ENCODE results near the gene TPGS1. TPM values are rescaled to one million over a fixed set of nuclear protein-coding genes. Genes with fewer than 3 reads are reported as not detected.

The TPGS1 gene
- total RNA-seq, 1 donor from 2014 or later, result 52.7 TPM

GRCh38 chr19:522726-523125, 15.4 kb downstream of the TPGS1 start:
- no peak for TF ChIP-seq CTCF (IDR thresholded peaks at IDR 0.05; ENCODE audit: insufficient read depth, low read length, poor library complexity, severe bottlenecking)
- no peak for DNase-seq (ENCODE audit: low read depth)
- Histone ChIP-seq H3K27me3 (ENCODE audit: control insufficient read depth, insufficient read depth, low read length) (peaks cover 14% of the 10 kb centered on the region), H3K4me3 (ENCODE audit: low read depth, low read length) (no peak overlapping the region), H3K36me3 (ENCODE audit: control insufficient read depth, insufficient read depth, low read length) (no peaks in the 10 kb centered on the region)

GRCh38 chr19:524062-524674, 16.9 kb downstream of the TPGS1 start:
- no peak for DNase-seq (ENCODE audit: low read depth)
- Histone ChIP-seq H3K36me3 (ENCODE audit: control insufficient read depth, insufficient read depth, low read length) (no peaks in the 10 kb centered on the region), H3K4me3 (ENCODE audit: low read depth, low read length) (no peak overlapping the region), H3K27me3 (ENCODE audit: control insufficient read depth, insufficient read depth, low read length) (peaks cover 14% of the 10 kb centered on the region)
- no peak for TF ChIP-seq CTCF (IDR thresholded peaks at IDR 0.05; ENCODE audit: insufficient read depth, low read length, poor library complexity, severe bottlenecking)

GRCh38 chr19:525029-525428, 17.7 kb downstream of the TPGS1 start:
- H3K4me3 ChIP-seq (ENCODE audit: low read depth, low read length), result no peak overlapping the region
- TF ChIP-seq CTCF (IDR thresholded peaks at IDR 0.05; ENCODE audit: insufficient read depth, low read length, poor library complexity, severe bottlenecking), result no peak
- H3K27me3 ChIP-seq (ENCODE audit: control insufficient read depth, insufficient read depth, low read length), result peaks cover 10% of the 10 kb centered on the region
- DNase-seq (ENCODE audit: low read depth), result no peak
- no peaks in the 10 kb centered on the region for H3K36me3 ChIP-seq (ENCODE audit: control insufficient read depth, insufficient read depth, low read length)

DNA sequence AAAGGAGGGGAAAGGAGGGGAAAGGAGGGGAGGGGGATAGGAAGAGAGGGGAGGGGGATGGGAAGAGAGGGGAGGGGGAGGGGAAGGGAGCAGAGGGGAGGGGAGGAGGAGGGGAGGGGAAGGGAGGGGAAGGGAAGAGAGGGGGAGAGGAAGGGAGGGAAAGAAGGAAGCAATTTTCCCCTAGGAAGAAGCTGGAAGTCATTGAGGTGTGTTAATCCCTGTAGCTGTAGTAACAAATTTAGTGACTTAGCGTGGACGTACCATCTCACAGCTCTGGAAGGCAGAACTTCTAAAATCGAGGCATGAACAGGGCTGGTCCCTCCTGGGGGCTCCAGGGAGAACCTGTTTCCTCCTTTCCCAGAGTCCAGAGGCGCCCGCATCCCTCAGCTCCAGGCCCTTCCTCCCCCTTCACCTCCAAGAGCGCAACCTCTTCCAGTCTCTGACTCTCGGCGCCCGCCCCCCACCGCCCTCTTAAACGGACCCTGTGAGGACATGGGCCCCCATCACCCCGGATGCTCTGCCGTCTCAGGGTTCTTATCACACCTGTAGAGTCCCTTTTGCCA, 18.6 kb downstream of the TPGS1 start:
- Histone ChIP-seq H3K4me3 (ENCODE audit: low read depth, low read length) (no peak overlapping the region), H3K27me3 (ENCODE audit: control insufficient read depth, insufficient read depth, low read length) (peaks cover 10% of the 10 kb centered on the region), H3K36me3 (ENCODE audit: control insufficient read depth, insufficient read depth, low read length) (no peaks in the 10 kb centered on the region)
- DNase-seq (ENCODE audit: low read depth), result no peak
- no peak for TF ChIP-seq CTCF (IDR thresholded peaks at IDR 0.05; ENCODE audit: insufficient read depth, low read length, poor library complexity, severe bottlenecking)

DNA sequence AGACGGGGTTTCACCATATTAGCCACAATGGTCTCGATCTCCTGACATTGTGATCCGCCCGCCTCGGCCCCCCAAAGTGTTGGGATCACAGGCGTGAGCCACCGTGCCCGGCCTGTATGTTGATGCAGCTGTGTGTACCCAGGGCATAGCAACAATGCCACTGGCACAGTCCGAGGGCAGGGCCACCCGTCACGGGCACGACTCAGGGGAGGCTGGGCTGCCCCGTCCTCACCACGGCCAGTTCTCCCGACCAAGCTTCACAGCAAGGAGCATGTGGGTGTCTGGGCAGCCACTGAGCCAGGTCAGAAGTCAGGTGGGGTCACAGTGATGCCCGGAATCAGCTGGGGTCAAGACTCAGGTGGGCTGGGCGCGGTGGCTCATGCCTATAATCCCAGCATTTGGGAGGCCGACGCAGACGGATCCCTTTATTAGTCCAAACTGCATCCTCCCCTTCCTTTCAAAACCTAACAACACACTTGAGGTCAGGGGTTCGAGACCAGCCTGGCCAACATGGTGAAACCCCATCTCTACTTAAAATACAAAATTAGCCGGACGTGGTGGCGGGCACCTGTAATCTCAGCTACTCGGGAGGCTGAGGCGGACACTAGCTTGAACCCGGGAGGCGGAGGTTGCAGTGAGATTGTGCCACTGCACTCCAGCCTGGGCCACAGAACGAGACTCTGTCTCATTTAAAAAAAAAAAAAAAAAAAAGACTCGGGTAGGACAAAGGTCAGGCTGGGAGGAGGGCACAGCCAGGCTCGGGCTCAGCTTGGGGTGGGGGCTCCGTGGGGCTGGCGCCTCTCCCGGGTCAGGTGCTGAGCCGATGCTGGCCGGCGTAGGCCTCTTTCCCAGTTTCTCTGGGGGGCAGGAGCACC, 23.1 kb downstream of the TPGS1 start:
- no peaks in the 10 kb centered on the region for H3K36me3 ChIP-seq (ENCODE audit: control insufficient read depth, insufficient read depth, low read length)
- peak overlapping the region; percentile 95 for H3K4me3 ChIP-seq (ENCODE audit: low read depth, low read length)
- DNase-seq (ENCODE audit: low read depth), result no peak
- peaks cover 7% of the 10 kb centered on the region for H3K27me3 ChIP-seq (ENCODE audit: control insufficient read depth, insufficient read depth, low read length)
- no peak for TF ChIP-seq CTCF (IDR thresholded peaks at IDR 0.05; ENCODE audit: insufficient read depth, low read length, poor library complexity, severe bottlenecking)

All from kidney epithelial cell (primary cell).